Body of pancreas (tissue), 4 donors: Measurements from ENCODE around the gene RBBP4. TPM values are rescaled to one million over a fixed set of nuclear protein-coding genes. Genes with fewer than 3 reads are reported as not detected.
"Not testable (repeated sequence)": the region's sequence is repeated elsewhere in the genome, so short reads cannot be mapped to it uniquely, and the experiment has no call there.

Experiments used
- ATAC-seq: fragments of 150-250 bp; one replicate; pipeline ENCODE4 v1.9.1; 2016
- DNase-seq, 4 donors: peaks; one replicate each; pipeline ENCODE4 v3.0.0-alpha.2; 2019
- H3K27ac ChIP-seq, 4 donors: fragments of 200-600 bp; sonication (generic); 1 replicate in 3 of 4; 2 replicates in 1 of 4; pipeline versions ENCODE4 v1.5.1 to v1.6.1; 2016 to 2019; ENCODE audit warnings: mild to moderate bottlenecking in 1 of 4, mixed read lengths in 1 of 4, moderate library complexity in 1 of 4
- H3K27me3 ChIP-seq, 2 donors: fragments of 200-600 bp; sonication (generic); one replicate each; pipeline ENCODE4 v1.6.0; 2016; ENCODE audit warnings: mild to moderate bottlenecking in 1 of 2
- H3K36me3 ChIP-seq, 2 donors: fragments of 200-600 bp; sonication (generic); replicated peaks in 1 of 2; 2 replicates each; pipeline ENCODE4 v1.5.1; 2016; ENCODE audit warnings: low read depth in 2 of 2; ENCODE audit not compliant: insufficient read depth in 1 of 2
- H3K4me1 ChIP-seq: fragments of 200-600 bp; sonication (generic); one replicate; pipeline ENCODE4 v1.6.0; 2016
- H3K4me3 ChIP-seq, 2 donors: fragments of 200-600 bp; sonication (generic); 1 replicate in 1 of 2; 2 replicates in 1 of 2; pipeline ENCODE4 v1.5.1; 2016 to 2019
- H3K9me3 ChIP-seq, 3 donors: fragments of 200-600 bp; sonication (generic); 1 replicate in 2 of 3; 2 replicates in 1 of 3; pipeline ENCODE4 v1.5.1; 2016
- POLR2A ChIP-seq, 3 donors: fragments of 450-650 bp; IDR thresholded peaks; one replicate each; pipeline ENCODE4 v1.6.1; 2016; ENCODE audit warnings: antibody characterized with exemption in 3 of 3, mild to moderate bottlenecking in 2 of 3
- WGBS, 2 donors: methylation state at CpG; one replicate each; pipeline ENCODE4 v1.1.5; 2017; 5-methylcytosine and 5-hydroxymethylcytosine counted together
- intact Hi-C: fragments of 100-400 bp; cut with DNase I; formaldehyde crosslinking; loops from one replicate; pipeline ENCODE4 v1.15.1; 2023
- total RNA-seq, 2 donors: library from RNA; depleted of rRNA; stranded (reverse); fragments of >200 nt; gene quantifications; one replicate each; pipeline ENCODE4 v1.1.0, GENCODE V29; 2016
- TF ChIP-seq, protein P1 (sequence below), 7 experiments: fragments of 450-650 bp in 4 of 7; fragments of 200-600 bp in 3 of 7; sonication (generic) in 3 of 7; IDR thresholded peaks; one replicate each; pipeline ENCODE4 v1.5.1; 2016 to 2019; ENCODE audit warnings: antibody characterized with exemption in 7 of 7

The RBBP4 gene
- total RNA-seq, 2 donors from 2014 or later, result 40.2 to 63.8 TPM

DNA sequence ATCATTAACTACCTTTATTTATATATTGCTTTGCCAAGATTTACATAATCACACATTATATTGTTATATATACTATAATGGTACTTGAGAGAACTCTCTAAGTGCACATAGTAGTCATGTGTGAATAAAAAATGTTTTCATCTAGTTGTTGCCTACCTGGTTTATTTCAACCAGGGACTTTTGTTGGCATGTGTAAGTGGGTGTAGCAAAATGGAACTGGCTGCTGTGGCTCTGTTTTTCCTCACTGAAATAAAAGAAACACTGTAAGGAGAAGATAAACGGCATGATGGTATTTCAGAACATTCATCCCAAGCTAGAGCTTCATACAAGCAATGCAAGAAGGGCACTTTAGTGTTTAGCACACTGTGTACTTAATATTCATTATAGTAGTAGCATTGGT, 14.9 kb downstream of the RBBP4 start:
- Histone ChIP-seq H3K4me3 (no peak overlapping the region), H3K27ac (no peak overlapping the region), H3K9me3 (no peaks in the 10 kb centered on the region), H3K36me3 (peaks cover 9 to 44% of the 10 kb centered on the region in 2 donors), H3K27me3 (no peaks in the 10 kb centered on the region), H3K4me1 (peaks cover 3% of the 10 kb centered on the region)
- DNase-seq, result no peak
- no peak for ATAC-seq
- WGBS, 2 donors, result 38 to 46% methylated on average over 1 of the region's 1 CpG
- TF ChIP-seq POLR2A (IDR thresholded peaks at IDR 0.05), result no peak
- TF ChIP-seq, protein P1, sequence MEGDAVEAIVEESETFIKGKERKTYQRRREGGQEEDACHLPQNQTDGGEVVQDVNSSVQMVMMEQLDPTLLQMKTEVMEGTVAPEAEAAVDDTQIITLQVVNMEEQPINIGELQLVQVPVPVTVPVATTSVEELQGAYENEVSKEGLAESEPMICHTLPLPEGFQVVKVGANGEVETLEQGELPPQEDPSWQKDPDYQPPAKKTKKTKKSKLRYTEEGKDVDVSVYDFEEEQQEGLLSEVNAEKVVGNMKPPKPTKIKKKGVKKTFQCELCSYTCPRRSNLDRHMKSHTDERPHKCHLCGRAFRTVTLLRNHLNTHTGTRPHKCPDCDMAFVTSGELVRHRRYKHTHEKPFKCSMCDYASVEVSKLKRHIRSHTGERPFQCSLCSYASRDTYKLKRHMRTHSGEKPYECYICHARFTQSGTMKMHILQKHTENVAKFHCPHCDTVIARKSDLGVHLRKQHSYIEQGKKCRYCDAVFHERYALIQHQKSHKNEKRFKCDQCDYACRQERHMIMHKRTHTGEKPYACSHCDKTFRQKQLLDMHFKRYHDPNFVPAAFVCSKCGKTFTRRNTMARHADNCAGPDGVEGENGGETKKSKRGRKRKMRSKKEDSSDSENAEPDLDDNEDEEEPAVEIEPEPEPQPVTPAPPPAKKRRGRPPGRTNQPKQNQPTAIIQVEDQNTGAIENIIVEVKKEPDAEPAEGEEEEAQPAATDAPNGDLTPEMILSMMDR (IDR thresholded peaks at IDR 0.05), result no peak
- intact Hi-C loops, result no loop called here

DNA sequence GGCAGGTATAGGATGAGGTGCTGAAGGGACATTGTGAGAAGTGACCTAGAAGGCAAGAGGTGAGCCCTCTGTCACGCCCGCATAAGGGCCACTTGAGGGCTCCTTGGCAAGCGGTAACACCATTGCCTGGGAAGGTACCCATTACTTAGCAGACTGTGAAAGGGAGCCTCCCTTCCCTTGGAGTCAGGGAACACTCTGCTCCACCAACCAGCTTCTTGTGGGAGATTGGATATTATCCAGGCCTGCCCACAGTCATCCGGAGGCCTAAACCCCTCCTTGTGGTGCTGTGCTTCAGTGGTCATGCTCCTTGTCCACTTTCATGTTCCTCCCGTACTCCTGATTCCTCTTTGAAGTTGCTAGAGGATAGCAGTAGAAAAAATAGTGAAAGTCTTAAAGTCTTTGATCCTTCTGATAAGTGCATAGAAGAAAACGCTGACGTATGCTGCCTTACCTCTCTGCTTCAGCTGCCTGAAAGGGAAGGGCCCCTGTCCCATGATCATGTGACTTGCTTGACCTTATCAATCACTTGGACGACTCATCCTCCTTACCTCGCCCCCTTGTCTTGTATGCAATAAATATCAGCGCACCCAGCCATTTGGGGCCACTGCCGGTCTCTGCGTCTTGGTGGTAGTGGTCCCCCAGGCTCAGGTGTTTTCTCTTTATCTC, 16.0 kb downstream of the RBBP4 start:
- no peak for ATAC-seq
- H3K36me3 ChIP-seq, result peaks cover 9 to 50% of the 10 kb centered on the region in 2 donors

DNA sequence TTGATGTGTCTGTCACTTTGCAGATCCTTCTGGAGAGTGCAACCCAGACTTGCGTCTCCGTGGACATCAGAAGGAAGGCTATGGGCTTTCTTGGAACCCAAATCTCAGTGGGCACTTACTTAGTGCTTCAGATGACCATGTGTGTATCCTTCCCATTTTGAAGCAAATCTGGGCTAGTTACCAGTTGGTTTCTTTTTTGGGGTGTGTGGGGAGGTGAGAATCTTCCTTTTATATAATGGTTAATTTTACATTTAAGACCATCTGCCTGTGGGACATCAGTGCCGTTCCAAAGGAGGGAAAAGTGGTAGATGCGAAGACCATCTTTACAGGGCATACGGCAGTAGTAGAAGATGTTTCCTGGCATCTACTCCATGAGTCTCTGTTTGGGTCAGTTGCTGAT, 17.7 kb downstream of the RBBP4 start:
- H3K27me3 ChIP-seq, H3K27ac ChIP-seq, H3K4me3 ChIP-seq, H3K9me3 ChIP-seq, DNase-seq, H3K4me1 ChIP-seq, ATAC-seq, intact Hi-C loops: not testable (repeated sequence)
- 93 to 96% methylated on average over 5 of the region's 5 CpGs for WGBS, 2 donors
- peaks cover 14 to 57% of the 10 kb centered on the region in 2 donors for H3K36me3 ChIP-seq

More for the DNA sequence above, 16.0 kb downstream of the RBBP4 start:
- no peak for DNase-seq
- Histone ChIP-seq H3K4me3 (no peak overlapping the region), H3K27ac (no peak overlapping the region), H3K4me1 (peaks cover 3% of the 10 kb centered on the region), H3K27me3 (no peaks in the 10 kb centered on the region), H3K9me3 (no peaks in the 10 kb centered on the region)
- 78 to 81% methylated on average over 12 of the region's 12 CpGs for WGBS, 2 donors
- intact Hi-C loops, result no loop called here
- TF ChIP-seq, protein P1 (IDR thresholded peaks at IDR 0.05), result no peak
- no peak for TF ChIP-seq POLR2A (IDR thresholded peaks at IDR 0.05)

DNA sequence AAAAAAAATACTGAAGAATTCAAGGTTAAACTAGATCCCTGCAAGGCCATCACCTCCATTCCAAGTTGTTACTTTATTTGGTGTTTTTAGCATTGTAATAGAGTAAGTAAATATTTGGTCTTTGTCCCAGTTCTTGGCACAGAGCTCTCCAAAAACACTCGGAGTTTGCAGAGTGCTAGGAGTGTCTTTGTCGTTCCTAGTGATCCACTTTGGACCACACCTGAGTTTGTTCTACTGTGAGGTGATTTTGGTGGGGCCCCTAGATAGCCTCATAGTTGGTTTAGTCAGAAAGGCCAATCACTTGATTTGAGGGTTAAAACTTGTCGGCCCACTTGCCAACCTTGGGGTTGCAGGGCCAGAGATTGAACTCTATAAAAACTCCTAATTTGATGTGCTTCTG, 25.9 kb downstream of the RBBP4 start:
- intact Hi-C loops, result no loop called here
- ATAC-seq (no peak), DNase-seq (no peak)
- Histone ChIP-seq H3K27me3 (no peaks in the 10 kb centered on the region), H3K4me1 (peaks cover 15% of the 10 kb centered on the region), H3K36me3 (peaks cover 5 to 41% of the 10 kb centered on the region in 2 donors), H3K4me3 (no peak overlapping the region), H3K27ac (no peak overlapping the region), H3K9me3 (no peaks in the 10 kb centered on the region)
- TF ChIP-seq, protein P1 (IDR thresholded peaks at IDR 0.05), result no peak
- TF ChIP-seq POLR2A (IDR thresholded peaks at IDR 0.05), result no peak
- WGBS, 2 donors, result 10 to 19% methylated on average over 2 to 3 of the region's 3 CpGs

DNA sequence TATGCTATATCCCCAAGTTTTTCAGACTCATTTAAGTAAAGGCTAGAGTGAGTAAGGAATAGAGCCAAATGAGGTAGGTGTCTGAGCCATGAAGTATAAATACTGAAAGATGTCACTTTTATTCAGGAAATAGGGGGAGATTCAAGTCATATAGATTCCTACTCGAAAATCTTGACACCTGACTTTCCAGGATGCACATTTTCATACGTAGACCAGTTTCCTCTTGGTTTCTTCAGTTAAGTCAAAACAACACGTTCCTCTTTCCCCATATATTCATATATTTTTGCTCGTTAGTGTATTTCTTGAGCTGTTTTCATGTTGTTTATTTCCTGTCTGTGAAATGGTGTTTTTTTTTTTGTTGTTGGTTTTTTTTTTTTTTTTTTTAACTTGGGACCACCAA, 29.0 kb downstream of the RBBP4 start:
- ATAC-seq, DNase-seq, intact Hi-C loops, H3K4me3 ChIP-seq, H3K27ac ChIP-seq, H3K27me3 ChIP-seq, H3K9me3 ChIP-seq: not testable (repeated sequence)
- 82 to 89% methylated on average over 4 of the region's 4 CpGs for WGBS, 2 donors
- H3K36me3 ChIP-seq, result peaks cover 0 to 20% of the 10 kb centered on the region in 2 donors
- H3K4me1 ChIP-seq, result peaks cover 18% of the 10 kb centered on the region

DNA sequence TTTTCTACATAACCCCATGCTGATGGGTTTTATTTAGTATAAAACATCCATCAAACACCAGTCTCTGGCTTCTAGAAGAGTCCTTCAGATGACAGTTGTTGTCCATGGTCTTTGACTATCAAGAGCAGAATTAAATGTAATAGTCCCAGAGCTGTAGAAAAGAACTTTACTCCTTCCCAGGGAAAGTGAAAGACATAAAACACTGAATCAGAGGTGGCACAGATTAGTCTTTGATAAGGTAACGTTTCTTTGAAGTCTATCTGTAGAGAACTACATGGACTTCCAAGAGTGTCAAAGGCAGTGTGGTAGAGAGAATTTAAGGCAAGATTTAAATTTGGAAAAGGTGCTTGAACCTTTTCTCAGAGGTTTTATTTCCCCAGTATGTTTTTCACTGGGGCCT, 29.6 kb downstream of the RBBP4 start:
- 47 to 67% methylated on average over 1 of the region's 1 CpG for WGBS, 2 donors
- no peak for DNase-seq
- no peak overlapping the region for H3K27ac ChIP-seq
- intact Hi-C loops, result no loop called here
- H3K36me3 ChIP-seq, result peaks cover 0 to 21% of the 10 kb centered on the region in 2 donors
- TF ChIP-seq POLR2A (IDR thresholded peaks at IDR 0.05), result no peak
- TF ChIP-seq, protein P1 (IDR thresholded peaks at IDR 0.05), result no peak
- no peak for ATAC-seq
- peaks cover 18% of the 10 kb centered on the region for H3K4me1 ChIP-seq
- no peak overlapping the region for H3K4me3 ChIP-seq
- H3K27me3 ChIP-seq, result no peaks in the 10 kb centered on the region
- H3K9me3 ChIP-seq, result no peaks in the 10 kb centered on the region
